Measurements from ENCODE around the gene ELN. TPM values are rescaled to one million over a fixed set of nuclear protein-coding genes. Genes with fewer than 3 reads are reported as not detected.
"Not testable (repeated sequence)": the region's sequence is repeated elsewhere in the genome, so short reads cannot be mapped to it uniquely, and the experiment has no call there.

ELN gene
- total RNA-seq, 1 experiment from 2014 or later: 0.20 TPM

DNA sequence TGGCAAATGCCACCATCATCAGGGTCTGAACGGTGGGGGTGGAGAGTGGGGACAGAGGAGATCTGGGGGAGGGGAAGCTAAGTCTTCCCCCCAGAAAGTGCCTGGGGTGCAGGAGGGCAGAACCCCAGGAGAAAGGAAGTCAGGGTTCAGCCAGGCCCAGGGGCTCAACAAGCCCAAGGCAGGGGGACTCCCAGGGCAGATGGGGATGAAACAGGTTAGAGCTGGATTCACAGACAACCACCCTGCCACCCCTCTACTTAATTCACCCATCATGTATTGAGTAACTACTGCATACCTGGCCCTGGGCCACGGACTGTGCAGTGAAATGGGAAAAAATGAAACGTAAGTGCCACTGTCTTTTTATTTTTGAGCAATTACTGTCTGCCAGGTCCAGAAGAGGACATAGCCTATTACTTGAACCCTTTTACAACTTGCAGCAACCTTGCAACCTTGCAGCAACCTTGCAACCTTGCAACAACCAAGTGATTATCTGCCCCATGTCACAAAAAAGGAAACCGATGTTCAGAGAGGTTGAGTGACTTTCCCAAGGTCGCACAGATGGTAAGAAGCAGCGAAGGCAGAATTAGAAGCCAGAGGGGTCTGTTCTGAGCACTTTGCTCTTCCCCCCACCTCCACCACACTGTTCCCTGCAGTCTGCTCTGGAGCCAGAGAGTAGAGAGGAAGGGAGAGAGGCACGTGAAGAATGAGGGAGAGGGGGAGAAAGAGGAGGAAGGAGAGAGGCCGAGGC lies 4.8 kb downstream of the ELN start:
- no peak for DNase-seq (ENCODE audit: low spot score)
- in situ Hi-C loops (cut with HindIII; ENCODE audit: low sequenced_read_pairs): no loop called here

GRCh38 chr7:74033372-74034311 lies 5.7 kb downstream of the ELN start:
- in situ Hi-C loops (cut with HindIII; ENCODE audit: low sequenced_read_pairs): no loop called here
- no peak for DNase-seq (ENCODE audit: low spot score)

- in situ Hi-C loops (cut with HindIII; ENCODE audit: low sequenced_read_pairs): no loop called here
- no peak for DNase-seq (ENCODE audit: low spot score)
Observed at GRCh38 chr7:74037609-74038008, 9.6 kb downstream of the ELN start.

GRCh38 chr7:74038194-74038961 lies 10.4 kb downstream of the ELN start:
- DNase-seq (ENCODE audit: low spot score): no peak
- in situ Hi-C loops (cut with HindIII; ENCODE audit: low sequenced_read_pairs): no loop called here

GRCh38 chr7:74039337-74039736 lies 11.4 kb downstream of the ELN start:
- in situ Hi-C loops (cut with HindIII; ENCODE audit: low sequenced_read_pairs): no loop called here
- no peak for DNase-seq (ENCODE audit: low spot score)

- in situ Hi-C loops (cut with HindIII; ENCODE audit: low sequenced_read_pairs): no loop called here
Observed at GRCh38 chr7:74040101-74040790, 12.3 kb downstream of the ELN start.

GRCh38 chr7:74040791-74041520 lies 13.0 kb downstream of the ELN start:
- DNase-seq (ENCODE audit: low spot score): no peak
- in situ Hi-C loops (cut with HindIII; ENCODE audit: low sequenced_read_pairs): no loop called here

More at GRCh38 chr7:74040101-74040790, 12.3 kb downstream of the ELN start:
- no peak for DNase-seq (ENCODE audit: low spot score)

- in situ Hi-C loops (cut with HindIII; ENCODE audit: low sequenced_read_pairs): no loop called here
- no peak for DNase-seq (ENCODE audit: low spot score)
Observed at GRCh38 chr7:74042746-74043522, 15.0 kb downstream of the ELN start.

GRCh38 chr7:74043523-74043951 lies 15.6 kb downstream of the ELN start:
- DNase-seq (ENCODE audit: low spot score): no peak
- in situ Hi-C loops (cut with HindIII; ENCODE audit: low sequenced_read_pairs): no loop called here

DNA sequence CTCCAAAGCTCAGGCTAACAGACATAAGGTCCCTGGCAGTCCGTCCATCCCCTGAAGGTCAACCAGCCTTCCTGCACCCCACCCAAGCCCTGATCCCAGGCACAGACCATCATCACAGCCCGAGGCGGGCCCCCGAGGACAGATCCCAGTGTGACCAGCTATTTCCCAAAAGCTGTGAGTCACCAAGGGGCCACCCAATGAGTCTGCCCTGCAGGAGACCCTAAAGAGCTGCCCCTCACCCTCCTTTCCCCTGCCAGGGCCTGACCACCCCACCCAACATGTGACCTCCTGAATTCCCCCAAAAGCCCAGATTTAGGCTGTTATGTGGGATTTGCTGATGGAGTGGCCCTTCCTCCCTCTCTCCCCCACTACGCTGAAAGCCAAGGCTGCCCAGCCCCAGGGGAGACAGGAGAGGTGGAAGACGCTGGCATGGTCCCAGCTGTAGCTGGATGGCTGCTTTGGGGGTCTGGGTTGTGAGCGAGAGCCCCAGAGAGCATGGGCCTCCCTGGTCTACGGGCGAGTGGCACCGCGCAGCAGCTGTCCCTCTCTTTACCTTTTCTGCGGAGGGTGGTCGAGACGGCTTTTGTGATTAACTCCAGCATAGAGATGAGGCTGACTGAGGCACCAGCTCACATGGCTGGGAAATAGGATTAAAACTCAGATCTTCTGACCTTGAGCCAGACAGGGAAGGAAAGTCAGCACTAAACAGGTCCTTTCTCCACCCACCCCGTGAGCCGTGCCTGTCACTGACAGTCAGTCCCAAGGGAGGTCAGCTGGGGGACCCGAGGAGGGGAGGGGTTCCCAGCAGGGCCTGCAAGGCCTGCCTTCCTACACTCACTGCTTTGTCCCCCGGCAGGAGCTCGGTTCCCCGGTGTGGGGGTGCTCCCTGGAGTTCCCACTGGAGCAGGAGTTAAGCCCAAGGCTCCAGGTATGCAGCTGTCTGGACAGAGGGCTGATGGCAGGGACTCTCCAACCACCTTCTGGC lies 16.7 kb downstream of the ELN start:
- DNase-seq (ENCODE audit: low spot score): no peak
- in situ Hi-C loops (cut with HindIII; ENCODE audit: low sequenced_read_pairs): no loop called here

DNA sequence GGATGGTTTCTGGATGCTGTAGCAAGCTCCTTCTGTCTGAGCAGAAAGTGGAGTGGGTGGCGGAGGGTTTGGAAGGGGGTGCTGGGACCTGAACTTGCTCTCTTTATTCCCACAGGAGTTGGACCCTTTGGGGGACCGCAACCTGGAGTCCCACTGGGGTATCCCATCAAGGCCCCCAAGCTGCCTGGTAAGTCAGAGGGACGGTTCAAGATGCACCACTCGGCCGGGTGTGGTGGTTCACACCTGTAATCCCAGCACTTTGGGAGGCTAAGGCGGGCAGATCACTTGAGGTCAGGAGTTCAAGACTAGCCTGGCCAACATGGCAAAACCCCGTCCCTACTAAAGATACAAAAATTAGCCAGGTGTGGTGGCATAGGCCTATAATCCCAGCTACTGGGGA lies 18.6 kb downstream of the ELN start:
- DNase-seq (ENCODE audit: low spot score); in situ Hi-C loops (cut with HindIII; ENCODE audit: low sequenced_read_pairs): not testable (repeated sequence)

- in situ Hi-C loops (cut with HindIII; ENCODE audit: low sequenced_read_pairs): no loop called here
- DNase-seq (ENCODE audit: low spot score): no peak
Observed at GRCh38 chr7:74047804-74048380, 19.9 kb downstream of the ELN start.

DNA sequence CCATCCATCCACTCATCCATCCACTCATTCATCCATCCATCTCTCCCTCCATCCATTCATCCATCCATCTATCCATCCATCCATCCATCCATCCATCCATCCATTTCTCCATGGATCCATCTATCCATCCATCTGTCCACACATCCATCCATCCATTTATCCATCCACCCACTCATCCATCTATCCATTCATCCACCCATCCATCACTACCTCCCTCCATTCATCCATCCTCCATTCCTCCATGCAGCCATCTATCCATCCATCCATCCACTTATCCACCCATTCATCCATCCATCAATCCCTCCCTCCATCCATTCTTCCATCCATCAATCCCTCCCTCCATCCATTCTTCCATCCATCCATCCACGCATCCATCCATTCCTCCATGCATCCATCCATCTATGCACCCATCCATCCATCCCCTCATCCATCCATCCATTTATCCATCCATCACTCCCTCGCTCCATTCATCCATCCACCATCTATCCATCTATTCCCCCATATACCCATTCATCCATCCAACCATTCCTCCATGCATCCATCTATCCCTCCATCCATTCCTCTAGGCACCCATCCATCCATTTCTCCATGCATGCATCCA lies 21.1 kb downstream of the ELN start:
- in situ Hi-C loops (cut with HindIII; ENCODE audit: low sequenced_read_pairs): no loop called here

DNA sequence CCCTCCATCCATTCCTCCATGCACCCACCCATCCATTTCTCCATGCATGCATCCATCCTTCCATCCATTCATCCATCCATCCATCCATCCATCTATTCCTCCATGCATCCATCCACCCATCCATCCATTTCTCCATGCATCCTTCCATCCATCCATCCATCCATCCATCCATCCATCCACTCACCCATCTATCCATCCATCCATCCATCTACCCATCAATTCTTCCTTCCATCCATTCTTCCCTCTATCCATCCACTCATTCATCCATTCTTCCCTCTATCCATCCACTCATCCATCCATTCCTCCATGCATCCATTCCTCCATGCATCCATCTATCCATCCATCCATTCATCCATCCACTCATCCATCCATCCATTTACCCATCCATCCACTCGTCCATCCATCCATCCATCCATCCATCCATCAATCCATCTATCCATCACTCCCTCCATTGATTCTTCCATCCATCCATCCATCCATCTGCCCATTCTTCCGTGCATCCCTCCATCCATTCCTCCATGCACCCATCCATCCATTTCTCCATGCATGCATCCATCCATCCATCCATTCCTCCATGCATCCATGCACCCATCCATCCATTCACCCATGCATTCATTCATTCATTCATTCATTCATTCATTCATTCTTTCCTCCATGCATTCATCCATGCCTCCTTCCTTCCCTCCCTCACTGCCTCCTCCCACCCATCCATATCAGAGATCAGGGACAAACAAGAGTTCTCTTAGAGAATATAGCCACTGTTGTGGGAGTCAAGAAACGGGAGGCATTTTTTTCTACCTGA lies 22.2 kb downstream of the ELN start:
- in situ Hi-C loops (cut with HindIII; ENCODE audit: low sequenced_read_pairs): no loop called here
- no peak for DNase-seq (ENCODE audit: low spot score)

More for the DNA sequence above, 21.1 kb downstream of the ELN start:
- DNase-seq (ENCODE audit: low spot score): no peak

GRCh38 chr7:74051193-74051592 lies 23.2 kb downstream of the ELN start:
- DNase-seq (ENCODE audit: low spot score): no peak
- in situ Hi-C loops (cut with HindIII; ENCODE audit: low sequenced_read_pairs): no loop called here
